Osteocyte (in vitro differentiated cells): ENCODE measurements around the gene MPPED1. TPM values are rescaled to one million over a fixed set of nuclear protein-coding genes. Genes with fewer than 3 reads are reported as not detected.

Experiments used
- DNase-seq: peaks from one replicate; pipeline ENCODE4 v3.0.0; 2021; ENCODE audit warnings: mixed read lengths; ENCODE audit not compliant: unreplicated experiment; ENCODE audit errors: extremely low spot score
- H3K27ac Mint-ChIP-seq: one replicate; pipeline ENCODE4 v1.8.0; 2021; ENCODE audit warnings: mild to moderate bottlenecking, mixed read lengths; ENCODE audit not compliant: unreplicated experiment
- H3K27me3 Mint-ChIP-seq: one replicate; pipeline ENCODE4 v1.8.0; 2021; ENCODE audit warnings: mixed read lengths; ENCODE audit not compliant: unreplicated experiment
- H3K36me3 Mint-ChIP-seq: one replicate; pipeline ENCODE4 v1.8.0; 2021; ENCODE audit warnings: mixed read lengths; ENCODE audit not compliant: unreplicated experiment
- H3K4me1 Mint-ChIP-seq: one replicate; pipeline ENCODE4 v1.8.0; 2021; ENCODE audit warnings: mixed read lengths; ENCODE audit not compliant: unreplicated experiment
- H3K4me3 Mint-ChIP-seq: one replicate; pipeline ENCODE4 v1.8.0; 2021; ENCODE audit warnings: mild to moderate bottlenecking, moderate library complexity, mixed read lengths; ENCODE audit not compliant: unreplicated experiment
- H3K9me3 Mint-ChIP-seq: one replicate; pipeline ENCODE4 v1.8.0; 2021; ENCODE audit warnings: mixed read lengths; ENCODE audit not compliant: unreplicated experiment
- CTCF ChIP-seq: fragments of 200-600 bp; sonication (generic); IDR thresholded peaks from 2 replicates; pipeline ENCODE4 v1.5.0; 2021; ENCODE audit warnings: antibody characterized with exemption, mild to moderate bottlenecking, moderate library complexity
- total RNA-seq: library from RNA; stranded (reverse); gene quantifications from 2 replicates; pipeline ENCODE4 v1.2.1, GENCODE V29; 2021

Gene MPPED1
- total RNA-seq, 1 donor from 2014 or later, result not detected

GRCh38 chr22:43409800-43410199 is 2.0 kb upstream of the MPPED1 start:
- no peak for DNase-seq
- no peak for TF ChIP-seq CTCF
- Mint-ChIP-seq H3K9me3 (no peaks in the 10 kb centered on the region), H3K4me1 (no peaks in the 10 kb centered on the region), H3K4me3 (no peak overlapping the region), H3K27ac (no peak overlapping the region), H3K27me3 (peaks cover 44% of the 10 kb centered on the region), H3K36me3 (no peaks in the 10 kb centered on the region)

GRCh38 chr22:43411040-43411868 is 560 bp upstream of the MPPED1 start:
- Mint-ChIP-seq H3K9me3 (no peaks in the 10 kb centered on the region), H3K36me3 (no peaks in the 10 kb centered on the region)

GRCh38 chr22:43412808-43413795 is 1.3 kb downstream of the MPPED1 start:
- Mint-ChIP-seq H3K27me3 (peaks cover 67% of the 10 kb centered on the region), H3K4me3 (no peak overlapping the region), H3K4me1 (no peaks in the 10 kb centered on the region), H3K27ac (no peak overlapping the region), H3K36me3 (no peaks in the 10 kb centered on the region), H3K9me3 (no peaks in the 10 kb centered on the region)
- no peak for DNase-seq
- no peak for TF ChIP-seq CTCF

More at GRCh38 chr22:43411040-43411868, 560 bp upstream of the MPPED1 start:
- Mint-ChIP-seq H3K27me3 (peaks cover 58% of the 10 kb centered on the region), H3K27ac (no peak overlapping the region), H3K4me3 (peak overlapping the region; percentile 29), H3K4me1 (no peaks in the 10 kb centered on the region)
- no peak for DNase-seq
- no peak for TF ChIP-seq CTCF

- Mint-ChIP-seq H3K9me3 (no peaks in the 10 kb centered on the region), H3K27ac (no peak overlapping the region), H3K36me3 (no peaks in the 10 kb centered on the region), H3K27me3 (peaks cover 71% of the 10 kb centered on the region), H3K4me1 (no peaks in the 10 kb centered on the region), H3K4me3 (no peak overlapping the region)
- no peak for TF ChIP-seq CTCF
- DNase-seq, result no peak
These were observed 2.0 kb downstream of the MPPED1 start for GRCh38 chr22:43413826-43414225.

- Mint-ChIP-seq H3K9me3 (no peaks in the 10 kb centered on the region), H3K36me3 (no peaks in the 10 kb centered on the region)
These were observed 3.9 kb downstream of the MPPED1 start for GRCh38 chr22:43415681-43416080.

More at GRCh38 chr22:43415681-43416080, 3.9 kb downstream of the MPPED1 start:
- DNase-seq, result no peak
- Mint-ChIP-seq H3K27ac (no peak overlapping the region), H3K4me1 (no peaks in the 10 kb centered on the region), H3K27me3 (peaks cover 63% of the 10 kb centered on the region), H3K4me3 (no peak overlapping the region)
- no peak for TF ChIP-seq CTCF
